AG09319 (cell line): ENCODE data around the gene MTCL3.

Experiments used
- DNase-seq: peaks from one replicate; pipeline ENCODE4 v3.0.0-alpha.2; 2010; ENCODE audit warnings: low read depth; ENCODE audit errors: extremely low read depth
- CTCF ChIP-seq: IDR thresholded peaks from 2 replicates; pipeline ENCODE4 v1.5.1; 2011; ENCODE audit warnings: low read depth, mild to moderate bottlenecking, inconsistent platforms, low read length, moderate library complexity

Gene MTCL3

DNA sequence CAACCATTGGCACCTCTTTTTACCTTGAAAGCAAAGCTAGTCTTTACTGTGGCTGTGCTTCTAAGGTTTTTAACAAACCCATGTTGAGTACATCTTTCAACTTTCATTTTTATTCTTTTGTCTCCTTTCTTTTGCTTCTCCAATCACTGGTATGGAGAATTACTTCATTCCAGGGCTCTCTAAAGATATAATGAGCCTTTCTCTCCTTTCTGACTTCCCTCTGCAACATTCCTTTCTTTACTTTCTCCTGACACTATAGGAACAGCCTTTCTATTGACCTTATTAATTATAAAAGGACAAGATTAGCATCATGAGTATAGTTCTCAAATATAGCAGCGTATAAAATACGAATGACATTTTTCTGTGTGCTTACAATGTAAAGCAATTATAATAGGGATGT, 36.8 kb downstream of the MTCL3 start:
- TF ChIP-seq CTCF: no peak
- DNase-seq: no peak

DNA sequence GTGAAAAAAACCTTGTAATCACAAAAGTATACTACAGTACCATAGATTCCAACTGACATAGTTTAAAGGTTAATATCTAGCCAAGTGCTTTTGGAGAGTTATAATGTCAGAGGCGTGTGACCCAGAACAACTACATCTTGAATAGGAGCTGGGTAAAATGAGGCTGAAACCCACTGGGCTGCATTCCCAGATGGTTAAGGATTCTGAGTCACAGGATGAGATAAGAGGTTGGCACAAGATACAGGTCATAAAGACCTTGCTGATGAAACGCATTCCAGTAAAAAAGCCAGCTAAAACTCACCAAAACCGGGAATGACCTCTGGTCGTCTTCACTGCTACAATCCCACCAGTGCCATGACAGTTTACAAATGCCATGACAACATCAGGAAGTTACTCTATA, 37.5 kb downstream of the MTCL3 start:
- DNase-seq: no peak
- no peak for TF ChIP-seq CTCF

DNA sequence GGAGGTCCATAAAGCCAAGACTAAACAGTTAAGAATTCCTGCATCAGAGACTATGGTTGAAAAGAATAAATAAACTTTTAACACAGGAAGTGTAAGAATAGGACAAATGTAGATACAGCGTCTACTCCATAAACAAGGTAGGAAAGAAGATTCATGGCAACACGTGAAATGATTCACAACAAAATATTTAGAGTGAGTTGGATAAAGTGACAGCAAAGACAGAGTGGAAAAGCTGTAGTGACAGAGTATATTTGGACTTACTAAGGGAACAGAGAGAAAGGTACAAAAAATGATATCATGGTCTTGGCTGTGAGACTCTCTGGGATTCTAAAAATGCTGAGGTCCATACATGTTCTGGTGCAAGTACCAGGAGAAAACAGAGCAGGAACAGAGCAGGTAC, 38.0 kb downstream of the MTCL3 start:
- no peak for TF ChIP-seq CTCF
- DNase-seq: no peak

GRCh38 chr6:127477658-127478057, 41.5 kb downstream of the MTCL3 start:
- no peak for DNase-seq
- no peak for TF ChIP-seq CTCF

DNA sequence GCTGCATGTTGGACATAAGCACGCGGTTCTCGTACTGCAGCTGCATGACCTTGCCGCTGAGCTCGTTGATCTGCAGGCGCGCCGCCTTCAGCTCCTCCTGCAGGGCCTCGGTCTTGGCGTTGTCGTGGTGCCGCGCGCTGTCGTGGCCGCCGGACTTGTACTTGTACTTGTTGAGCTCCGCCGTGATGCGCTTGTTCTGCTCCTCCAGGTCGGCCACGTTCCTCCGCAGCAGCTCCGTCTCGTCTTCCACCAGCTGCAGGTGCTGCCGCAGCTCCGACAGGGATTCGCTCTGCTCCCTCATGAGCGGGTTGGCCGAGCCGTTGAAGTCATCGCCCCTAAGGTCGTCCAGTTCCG, 43.3 kb downstream of the MTCL3 start:
- no peak for TF ChIP-seq CTCF
- DNase-seq: no peak

- no peak for TF ChIP-seq CTCF
- no peak for DNase-seq
Observed at GRCh38 chr6:127475135-127475822, 43.9 kb downstream of the MTCL3 start.

DNA sequence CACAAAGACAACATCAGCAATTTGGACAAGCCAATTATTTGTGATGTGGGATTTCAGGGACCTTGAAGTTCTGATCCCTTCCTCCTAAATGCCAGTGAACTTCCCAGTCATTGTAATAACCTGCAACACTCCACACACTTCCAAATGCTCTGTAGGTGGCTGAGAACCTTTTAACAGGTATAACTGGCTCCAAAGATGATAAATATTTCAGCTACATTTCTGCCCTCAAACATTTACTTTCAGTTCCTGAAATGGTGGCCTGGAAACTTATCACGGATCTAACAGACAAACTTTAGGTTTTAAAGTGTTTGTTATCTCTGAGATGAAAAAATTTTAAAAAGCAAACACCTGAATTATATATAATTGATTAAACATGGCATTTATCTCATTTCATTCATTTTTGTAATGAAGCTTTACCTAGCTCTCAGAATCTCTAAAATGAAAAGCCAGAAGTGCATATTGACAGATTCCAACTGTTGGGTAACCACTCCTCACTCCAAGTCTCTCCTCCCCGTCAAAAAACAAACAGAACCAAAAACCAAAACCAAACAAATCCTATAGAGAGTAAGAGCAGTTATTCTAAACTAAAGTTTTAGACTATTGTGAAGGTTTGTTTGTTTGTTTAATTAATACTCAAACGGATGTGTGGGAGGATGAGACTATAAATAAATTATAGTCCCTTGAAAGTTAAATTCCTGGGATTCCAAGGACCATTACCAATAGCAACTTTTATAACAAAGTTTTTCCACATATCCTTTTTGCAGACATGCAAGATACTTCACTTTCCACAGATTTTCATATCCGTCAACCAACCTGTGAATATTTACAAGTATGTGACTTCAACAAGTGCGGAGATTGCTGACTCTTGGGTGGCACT, 47.5 kb downstream of the MTCL3 start:
- no peak for DNase-seq

More for the DNA sequence above, 47.5 kb downstream of the MTCL3 start:
- TF ChIP-seq CTCF: no peak
